Left ventricle myocardium inferior (tissue), 1 donor: ENCODE results near the gene CDYL. TPM values are rescaled to one million over a fixed set of nuclear protein-coding genes. Genes with fewer than 3 reads are reported as not detected.

Experiments
- DNase-seq: peaks from one replicate; pipeline ENCODE4 v3.0.0-alpha.2; 2020
- H3K27ac ChIP-seq: fragments of 200-600 bp; replicated peaks from 2 replicates; pipeline ENCODE4 v1.8.0; 2021
- H3K27me3 ChIP-seq: fragments of 200-600 bp; 2 replicates; pipeline ENCODE4 v1.8.0; 2021; ENCODE audit warnings: low read depth
- H3K36me3 ChIP-seq: fragments of 200-600 bp; 2 replicates; pipeline ENCODE4 v1.8.0; 2021
- H3K4me1 ChIP-seq: fragments of 200-600 bp; 2 replicates; pipeline ENCODE4 v1.8.0; 2021
- H3K4me3 ChIP-seq: fragments of 200-600 bp; 2 replicates; pipeline ENCODE4 v1.8.0; 2021; ENCODE audit warnings: mild to moderate bottlenecking, moderate library complexity
- H3K9me3 ChIP-seq: fragments of 200-600 bp; replicated peaks from 2 replicates; pipeline ENCODE4 v1.8.0; 2021
- intact Hi-C: fragments of 100-400 bp; cut with micrococcal nuclease; formaldehyde crosslinking; loops from one replicate; pipeline ENCODE4 v1.11.0; 2022
- total RNA-seq: library from RNA; stranded (reverse); fragmentation: NEBNext Ultra II Directional; extraction: Animal tissue kit (Norgen Biotek cat#: 25700); gene quantifications from one replicate; pipeline ENCODE4 v1.2.1, GENCODE V29; 2021
- TF ChIP-seq, protein P1 (sequence below): fragments of 200-600 bp; IDR thresholded peaks from 2 replicates; pipeline ENCODE4 v1.8.0; 2021; ENCODE audit warnings: antibody characterized with exemption, mild to moderate bottlenecking, borderline replicate concordance
- donor health status: DM: no; HTN: yes; CAD: no; lungs with severe emphysema.

The CDYL gene
- total RNA-seq, 1 donor from 2014 or later = 27.7 TPM

DNA sequence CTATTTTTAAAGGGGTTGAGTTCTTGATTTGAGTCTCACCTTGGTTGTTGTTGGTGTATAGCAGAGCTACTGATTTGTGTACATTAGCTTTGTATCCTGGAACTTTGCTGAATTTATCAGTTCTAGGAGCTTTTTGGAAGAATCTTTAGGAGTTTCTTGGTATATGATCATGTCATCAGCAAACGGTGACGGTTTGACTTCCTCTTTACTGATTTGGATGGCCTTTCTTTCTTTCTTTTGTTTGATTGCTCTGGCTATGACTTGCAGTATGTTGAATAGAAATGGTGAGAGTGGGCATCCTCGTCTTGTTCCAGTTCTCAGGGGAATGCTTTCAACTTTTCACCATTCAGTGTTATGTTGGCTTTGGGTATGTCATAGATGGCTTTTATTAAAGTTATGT lies 64.0 kb downstream of the CDYL start:
- intact Hi-C loops = no loop called here
- H3K4me1 ChIP-seq = no peaks in the 10 kb centered on the region
- TF ChIP-seq, protein P1, sequence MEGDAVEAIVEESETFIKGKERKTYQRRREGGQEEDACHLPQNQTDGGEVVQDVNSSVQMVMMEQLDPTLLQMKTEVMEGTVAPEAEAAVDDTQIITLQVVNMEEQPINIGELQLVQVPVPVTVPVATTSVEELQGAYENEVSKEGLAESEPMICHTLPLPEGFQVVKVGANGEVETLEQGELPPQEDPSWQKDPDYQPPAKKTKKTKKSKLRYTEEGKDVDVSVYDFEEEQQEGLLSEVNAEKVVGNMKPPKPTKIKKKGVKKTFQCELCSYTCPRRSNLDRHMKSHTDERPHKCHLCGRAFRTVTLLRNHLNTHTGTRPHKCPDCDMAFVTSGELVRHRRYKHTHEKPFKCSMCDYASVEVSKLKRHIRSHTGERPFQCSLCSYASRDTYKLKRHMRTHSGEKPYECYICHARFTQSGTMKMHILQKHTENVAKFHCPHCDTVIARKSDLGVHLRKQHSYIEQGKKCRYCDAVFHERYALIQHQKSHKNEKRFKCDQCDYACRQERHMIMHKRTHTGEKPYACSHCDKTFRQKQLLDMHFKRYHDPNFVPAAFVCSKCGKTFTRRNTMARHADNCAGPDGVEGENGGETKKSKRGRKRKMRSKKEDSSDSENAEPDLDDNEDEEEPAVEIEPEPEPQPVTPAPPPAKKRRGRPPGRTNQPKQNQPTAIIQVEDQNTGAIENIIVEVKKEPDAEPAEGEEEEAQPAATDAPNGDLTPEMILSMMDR = no peak
- no peaks in the 10 kb centered on the region for H3K27me3 ChIP-seq
- peaks cover 87% of the 10 kb centered on the region for H3K9me3 ChIP-seq
- H3K4me3 ChIP-seq = no peak overlapping the region
- no peak overlapping the region for H3K27ac ChIP-seq
- DNase-seq = no peak
- H3K36me3 ChIP-seq = no peaks in the 10 kb centered on the region

DNA sequence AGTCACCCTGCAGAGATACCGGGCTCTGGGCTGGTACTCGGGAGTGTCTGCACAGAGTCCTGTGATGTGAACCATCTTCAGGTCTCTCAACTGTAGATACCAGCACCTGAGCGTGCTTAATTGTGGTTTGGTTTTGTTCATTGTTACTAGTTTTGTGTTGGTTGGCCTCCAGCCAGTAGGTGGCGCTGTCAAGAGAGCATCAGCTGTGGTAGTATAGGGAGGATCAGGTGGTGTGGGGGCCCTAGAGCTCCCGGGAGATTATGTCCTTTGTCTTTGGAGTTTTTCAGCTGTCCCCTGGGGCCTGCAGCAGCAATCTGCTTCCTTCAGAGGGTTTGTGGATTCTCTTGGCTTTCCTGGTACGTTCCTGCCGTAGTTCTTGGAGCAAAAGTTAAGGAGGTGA lies 67.9 kb downstream of the CDYL start:
- intact Hi-C loops = no loop called here
- H3K4me3 ChIP-seq = no peak overlapping the region
- peaks cover 2% of the 10 kb centered on the region for H3K36me3 ChIP-seq
- no peak overlapping the region for H3K27ac ChIP-seq
- TF ChIP-seq, protein P1 = no peak
- no peaks in the 10 kb centered on the region for H3K27me3 ChIP-seq
- peaks cover 64% of the 10 kb centered on the region for H3K9me3 ChIP-seq
- no peak for DNase-seq
- peaks cover 18% of the 10 kb centered on the region for H3K4me1 ChIP-seq

DNA sequence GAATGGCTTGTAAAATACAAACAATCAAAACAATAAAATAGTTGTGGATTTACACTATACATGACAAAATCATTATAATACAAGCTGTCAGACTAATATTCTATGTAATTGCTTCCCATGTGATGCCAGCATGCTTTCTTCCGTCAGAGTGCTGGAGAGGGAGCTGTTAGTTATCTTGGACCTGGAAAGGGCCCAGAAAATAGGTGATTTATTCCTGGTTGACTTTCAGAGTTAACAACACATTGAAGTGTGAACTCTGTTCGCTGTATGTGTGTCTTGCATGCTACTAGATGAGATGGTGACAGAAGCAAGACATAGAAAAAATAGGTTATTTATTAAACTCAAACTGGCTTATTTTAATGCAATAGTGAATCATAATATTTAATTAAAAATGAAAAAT lies 70.2 kb downstream of the CDYL start:
- Histone ChIP-seq H3K36me3 (peaks cover 2% of the 10 kb centered on the region), H3K4me3 (no peak overlapping the region), H3K4me1 (peaks cover 23% of the 10 kb centered on the region), H3K27ac (no peak overlapping the region), H3K9me3 (peaks cover 42% of the 10 kb centered on the region), H3K27me3 (no peaks in the 10 kb centered on the region)
- TF ChIP-seq, protein P1 = no peak
- DNase-seq = no peak
- intact Hi-C loops = no loop called here

DNA sequence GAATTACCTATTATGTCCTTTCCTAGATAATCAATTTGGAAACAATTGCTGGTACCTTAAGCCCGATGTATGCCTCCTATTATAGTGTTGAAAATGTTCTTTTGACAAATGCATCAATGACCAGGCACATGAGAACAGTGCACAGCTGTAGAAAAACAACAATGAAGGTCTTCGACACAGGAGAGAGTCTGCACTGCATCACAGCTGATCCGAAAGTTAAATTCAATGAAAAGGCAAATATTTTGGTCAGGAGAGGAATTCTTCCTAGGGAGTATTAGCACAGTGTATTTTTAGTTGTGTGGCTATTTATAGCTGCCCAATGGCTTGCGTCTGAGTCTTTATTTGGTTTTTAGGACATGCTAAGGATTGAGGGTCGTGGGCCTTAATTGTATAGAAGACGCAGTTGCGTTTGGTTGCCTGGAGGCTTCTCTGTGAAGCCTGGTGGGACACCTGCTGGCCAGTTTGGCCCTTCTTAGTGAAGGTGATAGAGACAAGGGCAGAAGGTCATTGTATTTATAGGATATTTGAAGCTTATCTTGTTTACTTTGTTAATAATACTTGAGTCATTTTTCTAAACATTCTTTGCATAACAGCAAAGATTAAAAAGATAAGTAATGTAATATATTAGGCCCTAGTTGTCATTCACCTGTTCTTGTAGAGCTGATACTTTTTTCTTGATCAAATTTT lies 72.3 kb downstream of the CDYL start:
- H3K27ac ChIP-seq = peak overlapping the region; percentile 0
- peaks cover 2% of the 10 kb centered on the region for H3K36me3 ChIP-seq
- H3K4me1 ChIP-seq = peaks cover 25% of the 10 kb centered on the region
- H3K4me3 ChIP-seq = no peak overlapping the region
- TF ChIP-seq, protein P1 = peak; percentile 64
- H3K9me3 ChIP-seq = peaks cover 26% of the 10 kb centered on the region
- no peaks in the 10 kb centered on the region for H3K27me3 ChIP-seq
- no peak for DNase-seq
- intact Hi-C loops = no loop called here

DNA sequence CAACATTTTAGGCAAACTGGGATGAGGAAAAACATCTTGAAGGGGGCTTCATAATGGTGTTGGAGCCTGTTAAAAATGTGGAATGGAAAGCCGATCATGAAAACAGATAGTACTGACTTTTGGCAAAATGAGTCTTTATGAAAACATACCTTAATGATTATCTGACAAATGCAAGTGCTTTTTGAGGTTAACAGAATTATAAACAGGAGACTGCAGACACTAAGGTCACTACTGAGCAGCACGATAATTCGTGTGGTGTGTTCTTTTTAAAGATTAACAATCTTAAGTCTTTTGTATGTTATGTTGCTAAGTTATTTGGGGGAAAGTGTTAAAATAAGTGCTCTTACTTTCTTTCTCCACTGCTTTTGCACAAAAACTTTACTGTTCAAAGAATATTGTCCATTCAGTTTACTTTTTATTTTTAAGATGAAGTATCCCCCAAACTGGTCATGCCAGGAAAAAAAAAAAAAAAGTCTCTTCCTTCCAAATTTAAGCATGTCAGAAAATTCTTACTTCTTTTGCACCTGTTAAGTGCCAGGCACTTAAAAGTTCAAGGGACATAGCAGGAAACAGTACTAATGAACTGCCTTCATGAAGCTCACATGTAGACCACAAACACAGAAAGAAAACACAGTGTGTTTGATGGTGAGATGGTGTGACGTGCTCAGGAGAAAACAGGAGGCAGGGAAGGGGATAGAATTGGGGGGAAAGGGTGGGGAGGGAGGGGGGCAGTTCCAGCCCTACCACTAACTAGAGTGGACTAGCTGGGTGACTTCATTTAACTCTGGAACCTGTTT lies 73.2 kb downstream of the CDYL start:
- no peak for DNase-seq
- H3K4me1 ChIP-seq = peaks cover 27% of the 10 kb centered on the region
- TF ChIP-seq, protein P1 = no peak
- peak overlapping the region; percentile 0 for H3K27ac ChIP-seq
- no peaks in the 10 kb centered on the region for H3K27me3 ChIP-seq
- H3K9me3 ChIP-seq = peaks cover 18% of the 10 kb centered on the region
- H3K4me3 ChIP-seq = no peak overlapping the region
- intact Hi-C loops = no loop called here
- peaks cover 2% of the 10 kb centered on the region for H3K36me3 ChIP-seq
